ENCODE data around the gene ADGRE3. TPM values are rescaled to one million over a fixed set of nuclear protein-coding genes. Genes with fewer than 3 reads are reported as not detected.

Gene ADGRE3
- total RNA-seq, 1 experiment from 2014 or later: not detected

DNA sequence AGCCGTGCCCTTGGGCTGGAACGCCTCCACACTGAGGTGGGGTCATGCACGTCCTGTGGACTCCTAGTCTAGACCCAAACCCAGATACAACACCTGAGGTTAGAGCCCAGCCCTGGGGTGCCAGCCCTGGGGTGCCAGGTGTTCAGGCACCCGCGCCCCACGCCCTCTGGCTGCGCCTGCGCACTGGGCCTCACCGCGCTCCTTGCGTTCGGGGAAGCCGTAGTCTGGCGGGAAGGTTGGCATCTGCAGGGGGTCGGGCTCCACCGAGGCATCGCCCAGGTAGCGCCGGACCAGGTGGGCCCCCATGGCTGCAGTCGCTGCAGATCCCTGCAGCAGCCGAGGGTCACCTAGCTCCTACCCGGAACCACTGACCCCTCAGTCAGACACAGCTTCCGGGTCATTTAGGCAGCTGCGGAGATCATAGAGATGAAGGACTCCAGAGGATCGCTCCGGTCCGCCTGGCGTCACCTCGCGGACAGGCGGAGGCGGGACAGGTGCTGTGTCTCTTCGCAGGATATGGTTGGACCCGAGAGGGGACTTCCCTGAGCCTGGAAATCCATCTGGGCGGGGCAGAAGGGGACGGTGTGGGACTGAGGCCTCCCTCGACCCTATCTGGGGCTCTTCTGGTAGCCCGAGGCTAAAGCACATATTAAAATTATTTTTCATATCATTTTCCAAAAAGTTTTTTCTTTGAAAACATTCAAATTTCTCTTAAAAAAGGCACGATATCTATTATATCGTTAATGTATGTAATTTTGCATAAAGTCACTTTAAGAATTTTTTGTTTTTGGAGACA is 102.8 kb downstream of the ADGRE3 start, which contains the start of gene NDUFB7:
NDUFB7 (minus strand) TSS at position 372 of the 796 bp plus-strand sequence; CDS start at position 306, 66 bp downstream.
- in situ Hi-C loops (cut with HindIII; ENCODE audit: low pct_unique_long_range_greater_than_20kb, low sequenced_read_pairs): no loop called here
- DNase-seq (ENCODE audit: low read depth, low spot score): peak; percentile 95

DNA sequence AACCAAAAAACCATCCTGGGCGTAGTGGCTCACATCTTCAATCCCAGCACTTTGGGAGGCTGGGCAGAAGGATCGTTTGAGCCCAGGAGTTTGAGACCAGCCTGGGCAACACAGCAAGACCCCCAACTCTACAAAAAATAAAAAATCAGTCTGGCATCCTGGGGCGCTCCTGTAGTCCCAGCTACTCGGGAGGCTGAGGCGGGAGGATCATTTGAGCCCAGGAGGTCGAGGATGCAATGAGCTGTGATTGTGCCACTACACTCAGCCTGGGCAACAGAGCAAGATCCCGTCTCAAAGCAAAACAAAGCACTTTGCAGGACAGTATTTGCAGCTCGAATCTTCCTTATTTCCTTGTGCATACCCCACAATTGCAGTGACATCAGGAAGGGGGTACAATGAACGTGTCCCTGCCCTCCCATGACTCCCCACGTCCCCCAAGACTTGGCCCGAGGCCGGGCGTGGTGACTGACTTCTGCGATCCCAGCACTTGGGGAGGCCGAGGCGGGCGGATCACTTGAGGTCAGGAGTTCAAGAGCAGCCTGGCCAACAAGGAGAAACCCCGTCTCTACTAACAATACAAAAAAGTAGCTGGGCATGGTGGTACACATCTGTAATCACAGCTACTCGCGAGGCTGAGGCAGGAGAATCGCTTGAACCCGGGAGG is 103.6 kb downstream of the ADGRE3 start:
- DNase-seq (ENCODE audit: low read depth, low spot score): no peak
- in situ Hi-C loops (cut with HindIII; ENCODE audit: low pct_unique_long_range_greater_than_20kb, low sequenced_read_pairs): no loop called here

Small RNA genes lying within 50 kb of the gene (small RNA-seq; reads per million reads assigned to genes)
- 0 reads per million in 2 experiments for gene AC022149.2
- gene RN7SL842P: 0 reads per million in 2 experiments

Other genes with a start within 250 kb of the ADGRE3 start
- 29.3 and 31.1 TPM in 2 replicates for gene PKN1, start 241.5 kb downstream of the ADGRE3 start, total RNA-seq (2014; rRNA removed; shearing (Covaris generic))
- gene PTGER1, start 199.5 kb downstream of the ADGRE3 start, total RNA-seq (2014; rRNA removed; shearing (Covaris generic)): not detected in 2 replicates
- gene GIPC1, start 178.7 kb downstream of the ADGRE3 start, total RNA-seq (2014; rRNA removed; shearing (Covaris generic)): 207 and 229 TPM in 2 replicates
- 96.8 and 105 TPM in 2 replicates for gene DNAJB1, start 156.4 kb downstream of the ADGRE3 start, total RNA-seq (2014; rRNA removed; shearing (Covaris generic))
- gene TECR, start 145.2 kb downstream of the ADGRE3 start, total RNA-seq (2014; rRNA removed; shearing (Covaris generic)): 62.8 and 90.9 TPM in 2 replicates
- gene NDUFB7, start 102.8 kb downstream of the ADGRE3 start, total RNA-seq (2014; rRNA removed; shearing (Covaris generic)): 190 and 221 TPM in 2 replicates
- gene CLEC17A, start 91.8 kb downstream of the ADGRE3 start, total RNA-seq (2014; rRNA removed; shearing (Covaris generic)): 0.26 TPM in 1 of 2 replicates, not detected in the other
- gene ZNF333, start 15.2 kb upstream of the ADGRE3 start, total RNA-seq (2014; rRNA removed; shearing (Covaris generic)): 4.9 and 7.6 TPM in 2 replicates
- 0.29 and 0.59 TPM in 2 replicates for gene ADGRE2, start 103.7 kb upstream of the ADGRE3 start, total RNA-seq (2014; rRNA removed; shearing (Covaris generic))
- gene OR7A5, start 160.3 kb upstream of the ADGRE3 start, total RNA-seq (2014; rRNA removed; shearing (Covaris generic)): 0.43 and 0.79 TPM in 2 replicates
- 0.05 and 0.11 TPM in 2 replicates for gene OR7C1, start 160.3 kb upstream of the ADGRE3 start, total RNA-seq (2014; rRNA removed; shearing (Covaris generic))
- not detected in 2 replicates for gene OR7A10, start 174.1 kb upstream of the ADGRE3 start, total RNA-seq (2014; rRNA removed; shearing (Covaris generic))
- gene OR7A17, start 211.3 kb upstream of the ADGRE3 start, total RNA-seq (2014; rRNA removed; shearing (Covaris generic)): not detected in 2 replicates